ENCODE measurements around the gene HLF. TPM values are rescaled to one million over a fixed set of nuclear protein-coding genes. Genes with fewer than 3 reads are reported as not detected.

HLF gene
- total RNA-seq, 3 donors from 2014 or later = 1.3 to 34.9 (median 3.5) TPM

GRCh38 chr17:55264278-55264644 is 499 bp upstream of the HLF start:
- Histone ChIP-seq H3K36me3 (ENCODE audit: low read depth) (no peaks in the 10 kb centered on the region), H3K4me1 (ENCODE audit: low read depth) (peaks cover 19% of the 10 kb centered on the region), H3K4me3 (no peak overlapping the region), H3K9me3 (no peaks in the 10 kb centered on the region)
- intact Hi-C loops (cut with DNase I, micrococcal nuclease) = no loop called here
- TF ChIP-seq CTCF (IDR thresholded peaks at IDR 0.05) = no peak
- ATAC-seq = no peak
- peak in 1 of 3 donors; percentile 26 for DNase-seq

GRCh38 chr17:55265311-55266021 is 706 bp downstream of the HLF start:
- DNase-seq = peak in 2 of 3 donors; percentile 29 to 48
- H3K4me1 ChIP-seq (ENCODE audit: low read depth) = peaks cover 19% of the 10 kb centered on the region
- intact Hi-C loops (cut with DNase I, micrococcal nuclease) = no loop called here

GRCh38 chr17:55266051-55266957 is 1.5 kb downstream of the HLF start:
- TF ChIP-seq CTCF (IDR thresholded peaks at IDR 0.05) = no peak
- DNase-seq = peak in 1 of 3 donors; percentile 28
- no peaks in the 10 kb centered on the region for H3K9me3 ChIP-seq
- H3K4me3 ChIP-seq = no peak overlapping the region
- intact Hi-C loops (cut with DNase I, micrococcal nuclease) = no loop called here
- no peaks in the 10 kb centered on the region for H3K36me3 ChIP-seq (ENCODE audit: low read depth)
- ATAC-seq = no peak
- H3K4me1 ChIP-seq (ENCODE audit: low read depth) = peaks cover 19% of the 10 kb centered on the region

More at GRCh38 chr17:55265311-55266021, 706 bp downstream of the HLF start:
- TF ChIP-seq CTCF (IDR thresholded peaks at IDR 0.05) = no peak
- Histone ChIP-seq H3K9me3 (no peaks in the 10 kb centered on the region), H3K36me3 (ENCODE audit: low read depth) (no peaks in the 10 kb centered on the region), H3K4me3 (no peak overlapping the region)
- ATAC-seq = no peak

- TF ChIP-seq CTCF (IDR thresholded peaks at IDR 0.05) = no peak
- H3K4me3 ChIP-seq = no peak overlapping the region
- peaks cover 19% of the 10 kb centered on the region for H3K4me1 ChIP-seq (ENCODE audit: low read depth)
- no peaks in the 10 kb centered on the region for H3K9me3 ChIP-seq
- intact Hi-C loops (cut with DNase I, micrococcal nuclease) = no loop called here
- DNase-seq = no peak
- no peaks in the 10 kb centered on the region for H3K36me3 ChIP-seq (ENCODE audit: low read depth)
- ATAC-seq = no peak
Observed at GRCh38 chr17:55266958-55267688, 2.4 kb downstream of the HLF start.

GRCh38 chr17:55267777-55268648 is 3.3 kb downstream of the HLF start:
- intact Hi-C loops (cut with DNase I, micrococcal nuclease) = no loop called here
- H3K9me3 ChIP-seq = no peaks in the 10 kb centered on the region
- no peak overlapping the region for H3K4me3 ChIP-seq
- DNase-seq = no peak
- no peak for TF ChIP-seq CTCF (IDR thresholded peaks at IDR 0.05)
- H3K36me3 ChIP-seq (ENCODE audit: low read depth) = no peaks in the 10 kb centered on the region
- peaks cover 19% of the 10 kb centered on the region for H3K4me1 ChIP-seq (ENCODE audit: low read depth)
- no peak for ATAC-seq

Data from mucosa of descending colon (tissue), 3 donors.